GM10266 (cell line): Measurements from ENCODE around the gene BRD8.

Experiments
- DNase-seq: peaks from one replicate; pipeline ENCODE4 v3.0.0; 2012; ENCODE audit errors: extremely low spot score
- CTCF ChIP-seq: IDR thresholded peaks from 2 replicates; pipeline ENCODE4 v1.5.1; 2012; ENCODE audit warnings: mild to moderate bottlenecking, low read depth; ENCODE audit not compliant: control insufficient read depth, insufficient read depth; ENCODE audit errors: missing control alignments

BRD8 gene

GRCh38 chr5:138092301-138092700, 86.1 kb downstream of the BRD8 start:
- no peak for TF ChIP-seq CTCF

GRCh38 chr5:138091685-138092084, 86.7 kb downstream of the BRD8 start:
- TF ChIP-seq CTCF = no peak
- DNase-seq = no peak

More at GRCh38 chr5:138092301-138092700, 86.1 kb downstream of the BRD8 start:
- no peak for DNase-seq
